Transverse colon (tissue), 4 donors: ENCODE data around the gene ALDH1A2. TPM values are rescaled to one million over a fixed set of nuclear protein-coding genes. Genes with fewer than 3 reads are reported as not detected.

ENCODE experiments used
- DNase-seq: peaks from one replicate; pipeline ENCODE4 v3.0.0-alpha.2; 2019
- H3K27ac ChIP-seq, 4 donors: fragments of 200-600 bp; sonication (generic); 2 replicates each; pipeline ENCODE4 v1.5.1; 2016 to 2018; ENCODE audit warnings: inconsistent platforms in 4 of 4
- H3K27me3 ChIP-seq: fragments of 200-600 bp; sonication (generic); 2 replicates; pipeline ENCODE4 v1.5.1; 2017; ENCODE audit warnings: inconsistent platforms
- H3K36me3 ChIP-seq, 4 donors: fragments of 200-600 bp; sonication (generic); 2 replicates each; pipeline ENCODE4 v1.5.1; 2017 to 2019; ENCODE audit warnings: inconsistent platforms in 4 of 4
- H3K4me1 ChIP-seq, 4 donors: fragments of 200-600 bp; sonication (generic); 2 replicates each; pipeline ENCODE4 v1.5.1; 2017 to 2020; ENCODE audit warnings: inconsistent platforms in 4 of 4
- H3K4me3 ChIP-seq, 4 donors: fragments of 200-600 bp; sonication (generic); 1 replicate in 1 of 4; 2 replicates in 3 of 4; pipeline versions ENCODE4 v1.5.1 to v1.6.1; 2017 to 2019; ENCODE audit warnings: inconsistent platforms in 4 of 4
- H3K9me3 ChIP-seq, 2 donors: fragments of 200-600 bp; sonication (generic); 2 replicates each; pipeline ENCODE4 v1.5.1; 2017 to 2019; ENCODE audit warnings: inconsistent platforms in 2 of 2
- CTCF ChIP-seq, 5 experiments: fragments of 200-600 bp in 3 of 5; fragments of 450-650 bp in 2 of 5; sonication (generic) in 3 of 5; IDR thresholded peaks; 1 replicate in 2 of 5; 2 replicates in 3 of 5; pipeline ENCODE4 v1.5.1; 2016 to 2017; ENCODE audit warnings: antibody characterized with exemption in 5 of 5, inconsistent platforms in 3 of 5, mild to moderate bottlenecking in 2 of 5, moderate library complexity in 1 of 5
- EP300 ChIP-seq: sonication (generic); formaldehyde crosslinking; IDR thresholded peaks from one replicate; pipeline ENCODE4 v1.6.1; 2017; ENCODE audit warnings: antibody characterized with exemption, low read depth
- POLR2A ChIP-seq: fragments of 450-650 bp; IDR thresholded peaks from one replicate; pipeline ENCODE4 v1.6.1; 2016; ENCODE audit warnings: antibody characterized with exemption, mild to moderate bottlenecking, moderate library complexity
- POLR2AphosphoS5 ChIP-seq, 3 donors: sonication (generic); formaldehyde crosslinking; IDR thresholded peaks; one replicate each; pipeline ENCODE4 v1.6.1; 2016; ENCODE audit warnings: antibody characterized with exemption in 3 of 3
- WGBS, 2 donors: methylation state at CpG; one replicate each; pipeline ENCODE4 v1.1.5; 2018; ENCODE audit warnings: low coverage in 1 of 2; 5-methylcytosine and 5-hydroxymethylcytosine counted together
- in situ Hi-C, 4 donors: fragments of 200-750 bp; cut with MboI; loops; one replicate each; pipeline versions ENCODE4 v1.15.0 to v1.15.1; 2017; ENCODE audit warnings: low sequenced_read_pairs in 3 of 4, low pct_ligation_motif_present in 1 of 4, low pct_unique_long_range_greater_than_20kb in 1 of 4
- intact Hi-C: fragments of 100-400 bp; cut with DNase I; formaldehyde crosslinking; loops from one replicate; pipeline ENCODE4 v1.15.1; 2023; ENCODE audit warnings: low total_unique reads
- total RNA-seq, 4 donors: library from RNA; depleted of rRNA; stranded (reverse); fragments of >200 nt; gene quantifications; one replicate each; pipeline ENCODE4 v1.1.0, GENCODE V29; 2016

Gene ALDH1A2
- total RNA-seq, 4 donors from 2014 or later, result 0.68 to 4.9 (median 1.7) TPM; not detected in 1

DNA sequence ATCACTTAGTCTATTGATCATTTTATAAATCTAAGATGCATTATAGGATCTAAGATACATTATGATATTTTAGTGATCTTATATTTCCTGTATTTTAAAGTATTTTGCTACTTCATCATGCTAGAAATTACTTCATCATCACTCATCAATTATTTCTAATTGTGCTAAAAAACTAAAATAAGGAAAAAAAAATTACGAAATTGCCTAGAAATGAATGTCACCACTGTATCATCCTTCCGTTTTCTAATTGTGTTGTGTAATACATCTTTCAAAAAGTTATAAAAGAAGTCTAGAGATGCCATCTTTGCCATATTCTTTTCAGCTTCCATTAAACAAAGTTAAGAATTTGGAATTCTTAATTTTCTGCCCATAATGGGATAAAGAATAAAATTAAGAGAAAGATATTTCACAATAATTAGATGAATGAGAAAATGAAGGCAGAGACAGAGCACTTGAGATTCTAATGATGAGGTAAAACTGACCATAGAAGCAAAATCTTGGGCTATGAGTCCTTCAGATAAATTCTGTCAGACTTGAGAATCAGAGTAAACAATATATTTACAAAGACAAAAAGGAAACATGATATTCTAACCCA is 48.8 kb downstream of the ALDH1A2 start:
- no peak overlapping the region for H3K4me3 ChIP-seq
- no peaks in the 10 kb centered on the region for H3K36me3 ChIP-seq
- H3K27me3 ChIP-seq, result peaks cover 10% of the 10 kb centered on the region
- no peaks in the 10 kb centered on the region for H3K4me1 ChIP-seq
- no peak overlapping the region for H3K27ac ChIP-seq
- DNase-seq, result no peak
- in situ Hi-C loops (no loop called here), intact Hi-C loops (no loop called here)
- H3K9me3 ChIP-seq, result no peaks in the 10 kb centered on the region
- TF ChIP-seq EP300 (no peak), POLR2A (no peak), CTCF (IDR thresholded peaks at IDR 0.05) (no peak), POLR2AphosphoS5 (IDR thresholded peaks at IDR 0.05) (no peak)
- WGBS, 2 donors, result 69 to 76% methylated on average over 2 of the region's 2 CpGs

- intact Hi-C loops (no loop called here), in situ Hi-C loops (no loop called here)
- DNase-seq, result no peak
- H3K27me3 ChIP-seq, result peaks cover 10% of the 10 kb centered on the region
- H3K36me3 ChIP-seq, result no peaks in the 10 kb centered on the region
- no peak overlapping the region for H3K27ac ChIP-seq
- TF ChIP-seq EP300 (no peak), CTCF (IDR thresholded peaks at IDR 0.05) (no peak), POLR2A (no peak), POLR2AphosphoS5 (IDR thresholded peaks at IDR 0.05) (no peak)
- no peaks in the 10 kb centered on the region for H3K9me3 ChIP-seq
- WGBS, 2 donors, result 44 to 69% methylated on average over 1 of the region's 1 CpG
- H3K4me3 ChIP-seq, result no peak overlapping the region
- no peaks in the 10 kb centered on the region for H3K4me1 ChIP-seq
Observed at GRCh38 chr15:58015565-58015964, 49.9 kb downstream of the ALDH1A2 start.

GRCh38 chr15:58014470-58014869 is 51.0 kb downstream of the ALDH1A2 start:
- intact Hi-C loops, result no loop called here
- 68% methylated on average over 1 of the region's 1 CpG; no CpG with 5 or more reads in 1 of the 2 donors for WGBS, 2 donors
- H3K27me3 ChIP-seq, result peaks cover 10% of the 10 kb centered on the region
- in situ Hi-C loops, result no loop called here
- TF ChIP-seq POLR2A (no peak), CTCF (IDR thresholded peaks at IDR 0.05) (no peak), POLR2AphosphoS5 (IDR thresholded peaks at IDR 0.05) (no peak), EP300 (no peak)
- no peak overlapping the region for H3K4me3 ChIP-seq
- DNase-seq, result no peak
- no peaks in the 10 kb centered on the region for H3K4me1 ChIP-seq
- H3K36me3 ChIP-seq, result no peaks in the 10 kb centered on the region
- H3K9me3 ChIP-seq, result no peaks in the 10 kb centered on the region
- H3K27ac ChIP-seq, result no peak overlapping the region

- Histone ChIP-seq H3K4me3 (no peak overlapping the region), H3K4me1 (no peaks in the 10 kb centered on the region), H3K27ac (no peak overlapping the region), H3K9me3 (no peaks in the 10 kb centered on the region), H3K36me3 (no peaks in the 10 kb centered on the region), H3K27me3 (peaks cover 10% of the 10 kb centered on the region)
- in situ Hi-C loops (no loop called here), intact Hi-C loops (no loop called here)
- WGBS, 2 donors, result 38% methylated on average over 4 of the region's 4 CpGs
- no peak for TF ChIP-seq POLR2A
- no peak for TF ChIP-seq CTCF (IDR thresholded peaks at IDR 0.05)
- TF ChIP-seq POLR2AphosphoS5 (IDR thresholded peaks at IDR 0.05), result no peak
- no peak for TF ChIP-seq EP300
- no peak for DNase-seq
Observed at GRCh38 chr15:58014040-58014439, 51.5 kb downstream of the ALDH1A2 start.
